WI38 (cell line): ENCODE data around the gene ZSCAN26.

ENCODE experiments used
- H3K4me3 ChIP-seq: 2 replicates; pipeline ENCODE4 v1.5.1; 2011; ENCODE audit warnings: low read depth, mild to moderate bottlenecking, control low read depth, low read length
- CTCF ChIP-seq: IDR thresholded peaks from 2 replicates; pipeline ENCODE4 v1.5.1; 2012; ENCODE audit warnings: low read depth, mild to moderate bottlenecking, control low read depth, low read length

ZSCAN26 gene

GRCh38 chr6:28266962-28267694, at the start of gene ZSCAN26:
Gene ZSCAN26, plus strand, starts transcription at chr6:28267143. Its CDS starts 4,777 bp downstream, at chr6:28271920.
- no peak for TF ChIP-seq CTCF
- peak within 1 kb of the TSS; percentile 79 for H3K4me3 ChIP-seq

- H3K4me3 ChIP-seq: no peak overlapping the region
- TF ChIP-seq CTCF: no peak
Observed at GRCh38 chr6:28217890-28218289, 49.1 kb upstream of the ZSCAN26 start.

GRCh38 chr6:28218312-28219248, 48.4 kb upstream of the ZSCAN26 start:
- TF ChIP-seq CTCF: no peak
- H3K4me3 ChIP-seq: peak overlapping the region; percentile 59

- H3K4me3 ChIP-seq: no peak overlapping the region
- no peak for TF ChIP-seq CTCF
Observed at GRCh38 chr6:28220257-28221133, 46.4 kb upstream of the ZSCAN26 start.

- H3K4me3 ChIP-seq: peak overlapping the region; percentile 74
- no peak for TF ChIP-seq CTCF
Observed at GRCh38 chr6:28224131-28225055, 42.5 kb upstream of the ZSCAN26 start.
